Jurkat, Clone E6-1 (cell line): Measurements from ENCODE around the gene VMP1.
"Not testable (repeated sequence)": the region's sequence is repeated elsewhere in the genome, so short reads cannot be mapped to it uniquely, and the experiment has no call there.

Experiments
- DNase-seq: peaks from one replicate; pipeline ENCODE4 v3.0.0-alpha.2; 2011; ENCODE audit warnings: low read depth, low spot score
- H3K4me3 ChIP-seq: 2 replicates; pipeline ENCODE4 v1.5.1; 2011; ENCODE audit warnings: mild to moderate bottlenecking, low read length, control low read depth, moderate library complexity

VMP1 gene

GRCh38 chr17:59766491-59766890 is 59.0 kb downstream of the VMP1 start:
- DNase-seq = no peak
- no peak overlapping the region for H3K4me3 ChIP-seq

DNA sequence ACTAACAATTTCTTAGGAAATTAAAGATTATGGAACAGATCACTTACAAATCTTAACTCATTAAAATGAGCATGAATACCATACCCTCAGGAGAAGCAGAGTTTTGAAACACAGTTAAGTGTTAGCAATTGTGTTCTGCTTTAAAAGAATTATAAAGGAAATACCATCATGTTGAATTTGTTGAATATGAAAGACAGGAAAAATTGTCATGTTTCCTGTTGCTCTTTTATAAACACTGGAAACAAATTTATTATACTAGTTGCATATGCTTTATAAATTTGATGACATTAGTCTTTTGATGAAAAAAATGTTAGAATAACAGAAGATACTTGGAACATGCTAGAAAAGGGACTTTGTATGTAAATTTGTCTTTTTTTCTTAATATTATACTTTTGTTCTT is 59.7 kb downstream of the VMP1 start:
- no peak overlapping the region for H3K4me3 ChIP-seq
- DNase-seq = no peak

GRCh38 chr17:59769887-59770286 is 62.4 kb downstream of the VMP1 start:
- no peak overlapping the region for H3K4me3 ChIP-seq
- DNase-seq = no peak

GRCh38 chr17:59771093-59771492 is 63.6 kb downstream of the VMP1 start:
- H3K4me3 ChIP-seq = no peak overlapping the region
- DNase-seq = no peak

DNA sequence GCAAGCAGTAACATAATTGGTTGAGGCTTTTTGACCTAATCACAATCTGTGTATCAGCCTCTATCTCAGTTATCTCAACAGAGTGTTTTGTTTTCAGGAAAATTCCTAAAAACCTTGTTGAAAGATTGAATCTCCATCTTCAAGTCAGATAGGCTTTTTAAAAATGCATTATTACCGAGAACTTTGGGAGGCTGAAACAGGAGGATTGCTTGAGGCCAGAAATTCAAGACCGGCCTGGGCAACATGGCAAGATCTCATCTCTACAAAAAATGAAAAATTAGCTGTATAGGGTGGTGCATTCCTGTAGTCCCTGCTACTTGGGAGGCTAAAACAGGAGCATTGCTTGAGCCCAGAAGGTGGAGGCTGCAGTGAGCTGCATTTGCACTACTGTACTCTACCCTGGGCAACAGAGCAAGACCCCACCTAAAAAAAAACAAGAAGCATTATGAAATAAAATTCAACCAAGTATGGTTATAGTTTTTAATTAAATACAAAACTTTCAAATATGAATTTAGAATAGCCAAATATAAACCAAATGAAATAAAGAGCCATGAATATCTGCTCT is 68.4 kb downstream of the VMP1 start:
- no peak overlapping the region for H3K4me3 ChIP-seq
- no peak for DNase-seq

GRCh38 chr17:59776577-59776976 is 69.1 kb downstream of the VMP1 start:
- no peak for DNase-seq
- no peak overlapping the region for H3K4me3 ChIP-seq

- no peak overlapping the region for H3K4me3 ChIP-seq
- no peak for DNase-seq
These were observed 69.6 kb downstream of the VMP1 start for GRCh38 chr17:59777033-59777432.

GRCh38 chr17:59778996-59779395 is 71.5 kb downstream of the VMP1 start:
- no peak for DNase-seq
- H3K4me3 ChIP-seq = no peak overlapping the region

- no peak for DNase-seq
- H3K4me3 ChIP-seq = no peak overlapping the region
These were observed 72.1 kb downstream of the VMP1 start for GRCh38 chr17:59779521-59779920.

DNA sequence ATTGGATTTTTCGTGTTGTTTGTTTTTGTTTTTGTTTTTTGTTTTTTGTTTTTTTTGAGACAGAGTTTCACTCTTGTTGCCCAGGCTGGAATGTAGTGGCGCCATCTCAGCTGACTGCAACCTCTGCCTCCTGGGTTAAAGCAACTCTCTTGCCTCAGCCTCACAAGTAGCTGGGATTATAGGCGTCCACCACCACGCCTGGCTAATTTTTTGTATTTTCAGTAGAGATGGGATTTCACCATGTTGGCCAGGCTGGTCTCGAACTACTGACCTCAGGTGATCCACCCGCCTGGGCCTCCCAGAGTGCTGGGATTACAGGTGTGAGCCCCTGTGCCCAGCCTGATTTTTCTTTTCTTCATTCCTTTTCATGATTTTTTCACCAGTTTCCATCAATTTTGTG is 73.1 kb downstream of the VMP1 start:
- DNase-seq, H3K4me3 ChIP-seq: not testable (repeated sequence)

DNA sequence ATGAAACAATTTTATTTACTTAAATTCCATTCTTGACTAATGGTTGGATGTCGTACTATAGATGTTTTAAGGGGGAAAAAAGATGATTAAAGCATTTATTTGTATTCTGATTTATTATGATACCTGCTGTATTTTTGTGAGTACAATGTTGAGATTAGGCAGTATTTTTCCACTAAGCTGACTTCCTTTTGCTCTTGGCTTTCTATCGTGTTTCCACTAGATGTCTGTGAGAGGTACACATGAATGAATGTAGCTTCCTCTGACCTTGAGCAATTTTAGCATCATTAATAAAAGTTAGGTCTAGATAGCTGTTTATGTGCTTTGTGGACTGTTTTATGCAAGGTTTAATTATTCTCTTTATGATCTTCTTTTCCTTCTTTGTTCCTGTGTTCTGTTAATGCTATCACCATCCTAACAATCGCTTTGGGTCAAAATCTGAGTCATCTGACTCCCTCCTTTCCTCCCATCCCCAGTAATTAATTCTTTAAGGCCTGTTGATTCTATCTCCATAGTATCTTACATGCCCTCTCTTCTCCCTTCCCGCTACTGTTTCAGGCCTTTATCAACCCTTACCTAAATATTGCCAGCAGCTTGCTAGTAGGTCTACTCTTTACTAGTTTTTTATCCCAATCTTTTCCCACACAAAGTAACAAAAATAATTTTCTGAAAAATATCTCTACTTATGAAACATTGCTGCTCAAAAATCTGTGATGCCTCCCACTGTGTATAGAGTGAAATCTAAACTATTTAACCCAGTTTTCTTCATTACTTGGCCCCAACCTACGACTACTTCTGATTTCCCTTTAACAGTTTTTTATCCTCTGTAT is 76.0 kb downstream of the VMP1 start:
- H3K4me3 ChIP-seq = no peak overlapping the region

GRCh38 chr17:59785091-59785799 is 77.8 kb downstream of the VMP1 start:
- no peak for DNase-seq
- no peak overlapping the region for H3K4me3 ChIP-seq

More for the DNA sequence above, 76.0 kb downstream of the VMP1 start:
- no peak for DNase-seq

DNA sequence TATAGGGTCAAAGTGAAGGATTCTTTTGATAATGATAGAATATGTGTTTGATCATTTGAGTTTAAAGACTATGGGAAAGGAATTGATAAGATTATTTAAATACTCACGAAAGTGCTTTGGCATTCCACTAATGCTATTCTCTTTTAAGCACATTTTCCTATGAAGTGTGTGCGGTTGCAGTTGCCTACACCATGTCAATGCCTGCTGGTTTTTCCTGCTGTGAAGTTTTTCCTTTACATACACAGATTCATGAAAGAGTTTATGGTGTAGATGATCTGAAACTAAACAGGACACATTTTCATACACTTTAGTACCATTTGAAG is 78.7 kb downstream of the VMP1 start:
- H3K4me3 ChIP-seq = no peak overlapping the region

GRCh38 chr17:59786536-59787319 is 79.3 kb downstream of the VMP1 start:
- no peak overlapping the region for H3K4me3 ChIP-seq
- peak; percentile 61 for DNase-seq

More for the DNA sequence above, 78.7 kb downstream of the VMP1 start:
- DNase-seq = no peak

DNA sequence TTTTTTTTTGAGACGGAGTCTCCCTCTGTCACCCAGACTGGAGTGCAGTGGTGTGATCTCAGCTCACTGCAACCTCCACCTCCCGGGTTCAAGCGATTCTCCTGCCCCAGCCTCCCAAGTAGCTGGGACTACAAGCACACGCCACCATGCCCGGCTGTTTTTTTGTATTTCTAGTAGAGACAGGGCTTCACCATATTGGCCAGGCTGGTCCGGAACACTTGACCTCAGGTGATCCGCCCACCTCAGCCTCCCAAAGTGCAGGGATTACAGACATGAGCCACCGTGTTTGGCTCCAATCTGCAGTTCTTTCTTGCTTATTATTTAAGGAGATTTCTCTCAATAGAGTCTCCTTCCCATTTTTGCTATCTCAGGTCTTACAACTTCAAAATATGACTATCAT is 82.4 kb downstream of the VMP1 start:
- not testable (repeated sequence) for H3K4me3 ChIP-seq, DNase-seq

DNA sequence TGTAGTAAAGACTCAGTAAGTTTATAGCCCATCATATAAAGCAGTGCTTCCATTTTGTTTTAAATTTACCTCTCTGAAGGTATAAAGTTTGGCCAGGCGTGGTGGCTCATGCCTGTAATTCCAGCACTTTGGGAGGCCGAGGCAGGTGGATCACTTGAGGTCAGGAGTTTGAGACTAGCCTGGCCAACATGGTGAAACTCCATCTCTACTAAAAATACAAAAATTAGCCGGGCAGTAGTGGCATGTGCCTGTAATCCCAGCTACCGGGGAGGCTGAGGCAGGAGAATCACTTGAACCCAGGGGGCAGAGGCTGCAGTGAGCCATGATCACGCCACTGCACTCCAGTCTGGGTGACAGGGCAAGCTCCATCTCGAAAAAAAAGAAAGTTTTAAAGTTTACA is 83.0 kb downstream of the VMP1 start:
- H3K4me3 ChIP-seq, DNase-seq: not testable (repeated sequence)

DNA sequence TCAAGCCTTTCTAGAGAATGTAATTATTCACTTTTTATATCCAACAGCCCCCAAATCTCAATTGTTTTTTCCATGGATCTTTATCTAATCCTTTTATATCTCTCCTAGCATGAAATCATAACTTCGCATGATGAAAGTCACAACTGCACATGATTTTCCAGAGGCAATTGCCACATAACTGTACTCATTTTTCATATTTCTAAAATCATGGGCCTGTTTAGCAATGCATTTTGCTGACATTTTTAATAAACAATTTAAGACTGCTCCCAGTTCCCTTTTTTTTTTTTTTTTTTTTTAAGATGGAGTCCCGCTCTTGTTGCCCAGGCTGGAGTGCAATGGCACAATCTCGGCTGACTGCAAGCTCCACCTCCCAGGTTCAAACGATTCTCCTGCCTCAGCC is 83.5 kb downstream of the VMP1 start:
- DNase-seq = no peak
- no peak overlapping the region for H3K4me3 ChIP-seq

GRCh38 chr17:59791603-59792457 is 84.4 kb downstream of the VMP1 start:
- no peak for DNase-seq
- no peak overlapping the region for H3K4me3 ChIP-seq

DNA sequence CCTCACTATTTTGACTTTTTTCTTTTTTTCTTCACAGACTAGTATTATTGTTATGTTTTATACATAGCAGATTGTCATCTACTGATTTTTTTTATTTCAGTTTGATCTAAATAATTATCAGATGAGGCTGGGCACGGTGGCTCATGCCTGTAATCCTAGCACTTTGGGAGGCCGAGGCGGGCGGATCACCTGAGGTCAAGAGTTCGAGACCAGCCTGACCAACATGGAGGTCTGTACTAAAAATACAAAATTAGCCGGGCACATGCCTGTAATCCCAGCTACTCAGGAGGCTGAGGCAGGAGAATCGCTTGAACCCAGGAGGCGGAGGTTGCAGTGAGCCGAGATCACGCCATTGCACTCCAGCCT is 85.0 kb downstream of the VMP1 start:
- H3K4me3 ChIP-seq, DNase-seq: not testable (repeated sequence)
